ENCODE results near the gene CD7. TPM values are rescaled to one million over a fixed set of nuclear protein-coding genes. Genes with fewer than 3 reads are reported as not detected.

CD7 gene
- total RNA-seq, result not detected in 2 replicates

DNA sequence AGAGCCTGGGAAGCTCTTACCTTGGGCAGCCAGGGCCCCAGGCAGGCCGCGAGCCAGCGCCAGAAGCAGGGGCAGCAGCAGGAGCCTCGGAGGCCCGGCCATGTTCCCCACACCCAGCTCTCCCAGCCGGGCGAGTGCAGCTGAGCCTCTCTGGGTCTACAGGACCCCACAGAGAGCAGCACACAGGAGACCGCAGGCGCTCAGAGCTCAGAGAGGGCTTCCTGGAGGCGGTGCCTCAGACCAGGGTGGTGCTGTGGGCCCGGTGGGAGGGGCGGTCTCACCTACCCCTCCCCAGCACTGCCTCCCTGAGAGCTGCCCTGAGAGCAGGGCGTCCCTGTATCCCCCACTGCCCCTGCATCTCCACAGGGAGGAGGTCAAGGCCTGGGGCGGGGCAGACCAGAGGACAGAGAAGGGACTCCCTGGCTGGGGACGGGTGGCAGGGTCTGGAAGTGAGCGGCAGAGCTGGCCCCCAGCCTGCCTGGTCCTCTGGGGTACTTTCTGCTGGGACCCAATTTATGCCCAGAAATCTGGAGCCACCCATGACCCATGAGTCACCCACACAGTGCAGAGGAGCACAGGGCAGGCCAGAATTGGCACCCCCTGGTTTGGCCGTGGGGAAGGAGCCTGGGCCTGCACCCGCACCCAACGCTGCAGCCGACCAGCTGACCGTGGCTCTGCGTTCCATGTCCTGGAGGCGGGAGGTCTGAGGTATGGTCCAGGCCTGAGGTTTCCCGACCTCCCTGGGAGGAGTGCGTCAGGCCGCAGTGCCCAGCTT is at the start of gene CD7:
Gene CD7 (minus strand): TSS at position 215 of the 775 bp plus-strand sequence. CDS start 113 bp downstream, at position 102.

DNA sequence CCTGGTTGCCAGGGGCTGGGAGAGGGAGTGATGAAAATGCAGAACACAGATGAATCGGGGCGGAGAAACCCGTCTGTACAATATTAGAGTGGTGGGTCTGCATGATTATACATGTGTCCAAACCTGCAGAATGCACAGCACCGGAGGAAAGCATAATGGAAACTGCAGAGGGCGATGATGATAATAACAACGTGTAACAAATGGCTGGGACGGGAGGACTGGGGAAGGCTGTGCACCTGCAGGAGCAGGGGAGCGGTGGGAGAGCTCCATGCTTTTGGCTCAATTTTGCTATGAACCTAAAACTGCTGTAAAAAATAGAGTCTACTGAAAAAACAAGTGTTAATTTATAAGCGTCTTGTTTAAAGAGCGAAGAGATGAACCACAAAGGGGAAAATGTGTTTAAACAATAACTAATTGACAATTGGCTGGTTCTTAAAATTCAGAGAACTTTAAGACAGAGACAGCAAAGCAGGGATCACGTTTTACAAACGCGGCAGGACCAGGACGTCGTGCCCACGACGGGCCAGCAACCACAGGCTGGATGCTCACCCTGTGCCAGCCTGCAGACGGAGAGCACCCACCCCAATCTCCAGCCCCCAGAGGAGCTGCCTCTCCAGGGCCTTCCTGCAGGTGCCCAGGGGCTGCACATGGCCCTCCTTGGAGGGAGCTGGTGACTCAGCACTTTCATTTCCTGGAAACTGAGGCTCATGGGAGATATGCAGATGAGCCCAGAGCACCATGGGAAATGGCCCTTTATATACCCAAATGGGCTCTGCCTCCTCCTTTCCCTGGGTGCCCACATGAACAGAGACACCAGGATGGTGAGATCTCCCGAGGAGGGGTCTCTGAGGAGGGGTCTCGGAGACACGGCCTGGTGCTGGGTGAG is 41.3 kb upstream of the CD7 start, which contains the start of gene TEX19:
Gene TEX19 (plus strand): TSS at position 783 of the 886 bp plus-strand sequence. CDS start 2,904 bp downstream, outside the sequence.

DNA sequence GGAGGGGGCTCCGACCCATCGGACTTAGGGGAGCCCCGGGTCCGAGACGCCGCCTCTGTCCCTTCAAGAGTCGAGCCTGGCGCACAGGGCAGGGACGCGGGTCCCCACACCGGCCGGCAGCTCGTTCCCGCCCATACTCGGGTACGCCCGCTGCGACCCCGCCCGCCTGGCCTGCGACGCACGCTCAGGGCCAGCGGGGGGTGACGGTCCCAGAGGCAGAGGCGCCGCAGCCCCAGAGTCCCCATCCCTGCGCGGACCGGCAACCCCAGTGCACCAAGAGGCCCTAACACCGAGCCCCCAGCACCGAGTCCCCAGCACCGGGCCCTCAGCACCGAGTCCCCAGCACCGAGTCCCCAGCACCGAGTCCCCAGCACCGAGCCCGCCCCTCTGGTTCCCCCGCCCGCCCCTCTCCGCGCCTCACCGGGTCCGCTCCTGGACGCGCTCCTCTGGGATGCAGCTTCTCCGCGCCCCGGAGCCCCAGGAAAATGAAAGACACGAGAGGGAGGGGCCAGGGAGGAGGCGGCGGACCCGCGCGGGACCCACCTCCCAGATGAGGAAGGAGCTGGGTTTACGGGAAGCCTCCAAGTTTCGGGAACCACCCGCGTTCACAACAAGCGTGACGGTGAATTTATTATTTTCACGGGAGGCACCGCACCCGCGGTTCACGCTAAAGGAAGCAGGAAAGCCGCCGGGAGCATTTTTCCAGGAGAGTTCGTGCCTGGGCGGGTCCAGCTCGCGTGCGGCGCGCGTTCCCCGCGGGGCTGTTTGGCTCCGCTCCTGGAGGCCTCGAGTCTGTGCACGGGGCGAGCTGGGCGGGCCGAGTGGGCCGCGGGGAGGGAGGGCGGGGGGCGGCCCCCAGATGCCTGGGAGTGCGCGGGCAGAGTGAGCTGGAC is 16.1 kb upstream of the CD7 start, which contains the start of gene SECTM1:
Gene SECTM1 (minus strand): TSS at position 488 of the 893 bp plus-strand sequence. CDS start 6,526 bp downstream, outside the sequence.

DNA sequence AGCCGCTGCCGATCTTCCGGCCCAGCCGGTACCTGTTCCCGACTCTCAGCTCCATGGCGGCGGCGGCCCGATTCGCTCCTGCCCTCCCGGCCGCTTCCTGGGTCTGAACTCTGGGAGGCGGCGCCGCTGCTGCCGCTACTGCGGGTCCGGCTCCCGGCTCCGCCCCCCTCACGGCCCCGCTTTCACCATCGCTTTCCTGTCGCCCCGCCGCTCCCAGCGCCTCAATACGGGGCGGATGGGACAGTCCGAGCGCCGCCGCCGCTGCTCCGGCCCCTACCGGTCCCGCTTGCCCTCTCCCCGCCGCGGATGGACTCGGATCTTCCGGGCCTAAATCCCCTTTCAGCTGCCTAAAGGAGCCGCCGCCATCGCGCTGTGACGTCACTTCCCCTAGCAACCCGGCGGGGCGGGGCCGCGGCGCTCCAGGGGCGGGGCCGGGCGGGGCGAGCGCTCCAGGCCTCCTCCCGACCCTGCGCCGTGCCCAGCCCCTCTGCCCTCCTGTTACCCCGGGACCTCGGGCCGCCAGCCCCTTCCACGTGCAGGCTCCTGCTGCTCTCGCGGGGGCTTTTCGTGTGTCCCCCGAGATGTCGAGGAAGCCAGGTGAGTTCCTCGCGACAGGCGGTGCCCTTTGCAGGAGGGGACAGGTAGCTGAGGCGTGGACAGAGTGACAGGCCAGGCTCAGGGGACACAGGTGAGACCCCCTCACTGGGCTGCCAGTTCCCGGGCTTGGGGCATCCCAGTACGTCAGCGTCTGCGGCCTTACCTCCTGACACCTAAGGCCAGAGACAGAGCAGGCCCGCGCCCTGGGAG is 43.9 kb downstream of the CD7 start, which contains the start of gene CSNK1D:
Gene CSNK1D (minus strand): TSS at position 374 of the 807 bp plus-strand sequence. CDS start 319 bp downstream, at position 55.

Other genes starting within 250 kb of the CD7 start
- 73.0 and 95.0 TPM in 2 replicates for gene FASN, start 219.4 kb downstream of the CD7 start, total RNA-seq
- gene CCDC57, start 104.8 kb downstream of the CD7 start, total RNA-seq, result 4.9 and 11.0 TPM in 2 replicates
- gene SLC16A3, start 88.6 kb downstream of the CD7 start, total RNA-seq, result 146 and 192 TPM in 2 replicates
- gene CSNK1D, start 43.9 kb downstream of the CD7 start, total RNA-seq, result 40.8 and 76.5 TPM in 2 replicates
- 2.2 and 3.9 TPM in 2 replicates for gene SECTM1, start 16.2 kb upstream of the CD7 start, total RNA-seq
- gene TEX19, start 41.6 kb upstream of the CD7 start, total RNA-seq, result not detected in 2 replicates
- not detected in 2 replicates for gene UTS2R, start 54.2 kb upstream of the CD7 start, total RNA-seq
- gene HEXD, start 100.7 kb upstream of the CD7 start, total RNA-seq, result 9.9 and 12.3 TPM in 2 replicates
- gene OGFOD3, start 101.0 kb upstream of the CD7 start, total RNA-seq, result 25.3 and 33.4 TPM in 2 replicates
- gene CYBC1, start 133.1 kb upstream of the CD7 start, total RNA-seq, result 40.3 and 49.9 TPM in 2 replicates
- gene NARF, start 141.1 kb upstream of the CD7 start, total RNA-seq, result 33.7 and 58.9 TPM in 2 replicates
- 24.3 and 40.2 TPM in 2 replicates for gene FOXK2, start 202.1 kb upstream of the CD7 start, total RNA-seq

Data from bladder microvascular endothelial cell (primary cell).